Suppressor macrophage (primary cell): ENCODE data around the gene AQP4.

Source experiments
- DNase-seq, 4 experiments: peaks; one replicate each; pipeline ENCODE4 v3.0.0-alpha.2; 2020 to 2022

The AQP4 gene

GRCh38 chr18:26839609-26840008 is 25.9 kb downstream of the AQP4 start:
- DNase-seq, result no peak

DNA sequence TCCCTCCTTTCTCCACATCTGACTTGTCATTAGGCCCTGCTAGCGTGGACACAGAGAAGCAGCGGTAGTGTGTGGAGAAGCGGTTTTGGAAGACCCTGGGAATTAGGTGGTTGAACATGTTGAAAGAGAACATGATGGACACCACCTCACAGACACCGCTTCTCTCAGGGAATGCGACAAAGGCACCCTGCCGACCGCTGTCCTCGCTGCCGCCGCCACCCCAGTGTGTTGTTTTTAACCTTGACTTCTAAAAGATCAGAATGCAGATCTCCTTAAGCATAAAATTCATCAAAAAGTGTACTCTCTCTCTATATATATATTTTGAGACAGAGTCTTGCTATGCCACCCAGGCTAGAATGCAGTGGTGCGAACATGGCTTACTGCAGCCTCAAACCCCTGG is 33.2 kb downstream of the AQP4 start:
- no peak for DNase-seq

DNA sequence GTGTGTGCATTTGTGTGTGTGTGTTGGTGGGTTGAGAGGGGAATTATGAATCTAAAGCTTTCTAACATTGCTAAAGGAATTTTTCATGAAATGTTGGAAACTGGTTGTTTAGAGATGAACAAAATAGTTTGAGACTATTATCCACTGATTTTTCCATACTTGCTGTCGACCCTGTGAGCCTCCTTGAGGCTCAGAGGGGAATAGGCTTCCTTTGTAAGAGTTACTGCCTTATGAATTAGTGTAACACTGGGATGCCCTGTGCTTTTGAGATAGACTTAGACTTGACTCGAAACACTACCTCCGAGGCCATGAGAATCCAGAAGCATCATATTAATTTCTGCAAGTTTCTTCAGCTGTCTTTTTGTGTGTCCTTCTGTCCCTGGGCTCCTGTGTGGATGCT is 37.9 kb downstream of the AQP4 start:
- no peak for DNase-seq

GRCh38 chr18:26826656-26827235 is 38.8 kb downstream of the AQP4 start:
- DNase-seq, result no peak

DNA sequence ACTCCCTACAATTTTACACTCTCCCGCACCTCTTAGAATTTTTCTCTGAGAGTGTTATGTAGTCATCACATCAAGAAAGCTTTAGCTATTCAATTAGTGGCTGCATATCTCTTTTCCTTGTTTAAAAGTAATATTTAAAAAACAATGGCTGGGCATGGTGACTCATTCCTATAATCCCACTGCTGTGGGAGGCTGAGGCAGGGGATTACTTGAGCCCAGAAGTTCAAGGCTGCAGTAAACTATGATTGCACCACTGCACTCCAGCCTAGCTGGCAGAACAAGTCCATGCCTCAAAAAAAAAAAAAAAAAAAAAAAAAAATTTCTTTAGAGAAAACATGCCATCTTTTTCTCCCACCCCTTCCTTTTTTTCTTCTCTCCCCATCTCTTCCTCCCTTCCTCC is 44.3 kb downstream of the AQP4 start:
- no peak for DNase-seq

GRCh38 chr18:26819046-26819445 is 46.5 kb downstream of the AQP4 start:
- no peak for DNase-seq

- DNase-seq, result no peak
Measured at GRCh38 chr18:26818461-26818860, 47.0 kb downstream of the AQP4 start.

DNA sequence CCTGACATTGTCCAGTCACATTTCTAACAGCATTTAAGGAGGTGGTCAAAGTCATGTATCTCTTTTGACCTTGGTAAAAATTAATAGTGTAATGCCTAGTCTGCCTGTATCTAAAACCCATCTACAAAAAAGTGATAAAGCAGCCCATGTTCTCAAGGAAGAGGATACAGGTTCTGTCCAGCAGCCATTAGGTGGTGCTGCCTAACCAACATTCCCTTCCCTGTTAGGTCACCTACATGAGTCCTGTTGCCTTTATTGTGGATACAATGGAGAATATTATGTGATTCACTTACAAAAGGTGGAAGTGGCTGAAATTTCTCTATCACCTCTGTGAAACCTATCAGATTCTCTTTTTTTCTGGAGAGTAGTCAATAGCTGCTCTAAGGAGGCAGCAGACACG is 52.5 kb downstream of the AQP4 start:
- peak in 3 of 4 experiments; percentile 28 to 51 (median 39) for DNase-seq

GRCh38 chr18:26812462-26812861 is 53.0 kb downstream of the AQP4 start:
- no peak for DNase-seq

GRCh38 chr18:26809346-26809745 is 56.2 kb downstream of the AQP4 start:
- DNase-seq, result peak; percentile 49 to 77 (median 65)

DNA sequence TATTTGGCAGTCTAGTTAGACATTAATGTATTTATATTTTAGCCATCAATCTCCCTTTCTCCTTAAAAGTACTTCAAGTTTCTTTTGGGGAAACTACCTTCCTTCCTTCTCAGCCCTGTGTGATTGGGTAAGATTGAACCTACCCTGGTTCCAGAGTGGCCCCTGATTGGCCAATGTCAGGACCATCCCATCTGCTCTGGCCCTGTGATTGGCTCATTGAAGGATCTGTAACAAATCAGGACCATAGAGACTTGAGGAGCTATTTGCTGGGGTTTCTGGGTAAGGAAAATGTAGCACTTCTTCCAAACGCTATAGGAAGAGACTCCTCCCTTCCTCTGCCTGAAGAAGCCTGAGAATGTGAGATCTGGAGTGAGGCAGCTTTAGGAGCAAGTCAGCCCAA is 59.3 kb downstream of the AQP4 start:
- DNase-seq, result no peak

DNA sequence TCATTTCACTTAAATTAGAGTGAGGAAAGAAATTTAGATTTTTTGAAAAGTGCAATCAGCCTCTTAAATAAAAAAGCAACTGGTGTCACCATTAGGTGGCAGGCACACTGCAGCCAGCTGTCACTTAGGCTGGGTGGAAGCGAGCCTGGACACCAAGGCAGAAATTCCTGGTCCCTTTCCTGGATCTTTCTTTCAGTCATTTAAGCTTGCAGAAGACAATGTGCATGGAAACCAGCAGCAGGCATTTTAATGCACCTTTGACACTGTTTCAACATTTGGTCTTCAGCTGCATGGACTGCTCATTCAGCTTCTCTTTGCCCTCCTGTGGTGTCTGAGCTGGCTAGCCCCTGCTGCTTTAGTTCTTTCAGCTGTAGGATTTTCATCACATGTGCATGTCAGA is 61.0 kb downstream of the AQP4 start:
- DNase-seq, result peak in 3 of 4 experiments; percentile 7 to 28 (median 16)

- no peak for DNase-seq
Measured at GRCh38 chr18:26803643-26804042, 61.9 kb downstream of the AQP4 start.

GRCh38 chr18:26802330-26803200 is 62.9 kb downstream of the AQP4 start:
- DNase-seq, result peak; percentile 22 to 53 (median 37)
